Liver (tissue), 9 donors: ENCODE measurements around the gene TINAGL1. TPM values are rescaled to one million over a fixed set of nuclear protein-coding genes. Genes with fewer than 3 reads are reported as not detected.

Source experiments
- DNase-seq: peaks from one replicate; pipeline ENCODE4 v3.0.0-alpha.2; 2017; ENCODE audit warnings: low spot score
- H3K27ac ChIP-seq, 2 donors: one replicate each; pipeline ENCODE4 v1.7.0; 2013; ENCODE audit warnings: inconsistent platforms in 2 of 2, low read length in 2 of 2, control low read depth in 1 of 2, low read depth in 1 of 2, mild to moderate bottlenecking in 1 of 2
- H3K27me3 ChIP-seq, 4 donors: one replicate each; pipeline versions ENCODE4 v1.6.1 to v1.7.0; 2013; ENCODE audit warnings: low read length in 3 of 4, inconsistent platforms in 1 of 4, mild to moderate bottlenecking in 1 of 4, moderate library complexity in 1 of 4; ENCODE audit not compliant: control insufficient read depth in 4 of 4, insufficient read depth in 4 of 4
- H3K36me3 ChIP-seq, 4 donors: one replicate each; pipeline versions ENCODE4 v1.6.1 to v1.7.0; 2013; ENCODE audit warnings: low read length in 3 of 4, mild to moderate bottlenecking in 3 of 4, low read depth in 1 of 4, moderate library complexity in 1 of 4; ENCODE audit not compliant: control insufficient read depth in 4 of 4, insufficient read depth in 3 of 4
- H3K4me1 ChIP-seq, 4 donors: one replicate each; pipeline versions ENCODE4 v1.6.1 to v1.7.0; 2013; ENCODE audit warnings: low read length in 3 of 4, mild to moderate bottlenecking in 3 of 4, moderate library complexity in 1 of 4; ENCODE audit not compliant: control insufficient read depth in 4 of 4, insufficient read depth in 4 of 4
- H3K4me3 ChIP-seq, 3 donors: one replicate each; pipeline versions ENCODE4 v1.6.1 to v1.7.0; 2013; ENCODE audit warnings: low read length in 3 of 3, control low read depth in 1 of 3, low read depth in 1 of 3, mild to moderate bottlenecking in 1 of 3
- H3K9ac ChIP-seq, 2 donors: one replicate each; pipeline ENCODE4 v1.7.0; 2013; ENCODE audit warnings: low read length in 2 of 2, mild to moderate bottlenecking in 2 of 2, moderate library complexity in 2 of 2, control low read depth in 1 of 2, low read depth in 1 of 2
- H3K9me3 ChIP-seq, 4 donors: one replicate each; pipeline versions ENCODE4 v1.6.1 to v1.7.0; 2013; ENCODE audit warnings: low read length in 3 of 4; ENCODE audit not compliant: control insufficient read depth in 4 of 4
- ATF3 ChIP-seq: IDR thresholded peaks from 2 replicates; pipeline ENCODE4 v1.6.1; 2016; ENCODE audit warnings: antibody characterized with exemption
- CTCF ChIP-seq: fragments of 150-350 bp; IDR thresholded peaks from 2 replicates; pipeline ENCODE4 v1.5.1; 2017; ENCODE audit warnings: improper control_type of control experiment, low read depth, low read length; ENCODE audit not compliant: missing input control
- EGR1 ChIP-seq, 2 donors: IDR thresholded peaks; 2 replicates each; pipeline ENCODE4 v1.6.1; 2016 to 2018; ENCODE audit warnings: antibody characterized with exemption in 2 of 2, low read depth in 2 of 2
- FOXA1 ChIP-seq: IDR thresholded peaks from 2 replicates; pipeline ENCODE4 v1.6.1; 2016; ENCODE audit warnings: antibody characterized with exemption
- FOXA2 ChIP-seq: IDR thresholded peaks from 2 replicates; pipeline ENCODE4 v1.6.1; 2016; ENCODE audit warnings: antibody characterized with exemption
- GABPA ChIP-seq, 2 donors: IDR thresholded peaks in 1 of 2; conservative IDR thresholded peaks in 1 of 2; 2 replicates each; pipeline ENCODE4 v1.6.1; 2016; ENCODE audit warnings: antibody characterized with exemption in 2 of 2, mild to moderate bottlenecking in 1 of 2, moderate library complexity in 1 of 2
- HNF4A ChIP-seq, 2 donors: conservative IDR thresholded peaks; 2 replicates each; pipeline ENCODE4 v1.6.1; 2016; ENCODE audit warnings: antibody characterized with exemption in 2 of 2, mild to moderate bottlenecking in 2 of 2
- HNF4G ChIP-seq: IDR thresholded peaks from 2 replicates; pipeline ENCODE4 v1.6.1; 2016; ENCODE audit warnings: antibody characterized with exemption
- MAX ChIP-seq: IDR thresholded peaks from 2 replicates; pipeline ENCODE4 v1.6.1; 2016; ENCODE audit warnings: antibody characterized with exemption
- NR2F2 ChIP-seq: IDR thresholded peaks from 2 replicates; pipeline ENCODE4 v1.6.1; 2016; ENCODE audit warnings: antibody characterized with exemption
- RAD21 ChIP-seq, 2 donors: IDR thresholded peaks; 2 replicates each; pipeline ENCODE4 v1.6.1; 2016; ENCODE audit warnings: antibody characterized with exemption in 2 of 2, mild to moderate bottlenecking in 2 of 2
- REST ChIP-seq: IDR thresholded peaks from 2 replicates; pipeline ENCODE4 v1.6.1; 2016; ENCODE audit warnings: antibody characterized with exemption, mild to moderate bottlenecking
- RXRA ChIP-seq, 2 donors: IDR thresholded peaks; 2 replicates each; pipeline ENCODE4 v1.6.1; 2017 to 2018; ENCODE audit warnings: antibody characterized with exemption in 2 of 2, mild to moderate bottlenecking in 1 of 2
- SP1 ChIP-seq: IDR thresholded peaks from 2 replicates; pipeline ENCODE4 v1.6.1; 2018; ENCODE audit warnings: antibody characterized with exemption, mild to moderate bottlenecking
- TAF1 ChIP-seq: conservative IDR thresholded peaks from 2 replicates; pipeline ENCODE4 v1.6.1; 2016; ENCODE audit warnings: antibody characterized with exemption, mild to moderate bottlenecking
- YY1 ChIP-seq: IDR thresholded peaks from 2 replicates; pipeline ENCODE4 v1.6.1; 2016; ENCODE audit warnings: antibody characterized with exemption, mild to moderate bottlenecking
- ZBTB33 ChIP-seq: IDR thresholded peaks from 2 replicates; pipeline ENCODE4 v1.6.1; 2016; ENCODE audit warnings: antibody characterized with exemption
- WGBS: extraction: QIAGEN DNeasy Blood & Tissue Kit; methylation state at CpG from one replicate; pipeline ENCODE4 v1.1.7; 2013; 5-methylcytosine and 5-hydroxymethylcytosine counted together
- polyA plus RNA-seq, 2 donors: library from polyadenylated mRNA; stranded (reverse) in 1 of 2; unstranded in 1 of 2; fragments of 200-250 nt in 1 of 2; fragments of >200 nt in 1 of 2; fragmentation: Nextera tagmentation in 1 of 2; extraction: Ambion mirVana in 1 of 2; gene quantifications; one replicate each; pipeline versions ENCODE4 v1.2.1 to v1.2.3, GENCODE V29; 2013 to 2015
- total RNA-seq, 2 donors: library from RNA; depleted of rRNA; stranded (reverse); fragments of >200 nt; gene quantifications; one replicate each; pipeline ENCODE4 v1.2.3, GENCODE V29; 2014
- donor health status: healthy.
- donor health status: healthy.
- donor health status: healthy.
- donor health status: healthy.
- donor health status: healthy.

TINAGL1 gene
- total and polyA plus RNA-seq, 4 donors, result 8.7 to 52.9 (median 25.6) TPM

- Histone ChIP-seq H3K9me3 (no peaks in the 10 kb centered on the region), H3K4me1 (no peaks in the 10 kb centered on the region), H3K9ac (no peak overlapping the region), H3K27ac (no peak overlapping the region), H3K36me3 (peaks cover 17 to 58% (median 43%) of the 10 kb centered on the region in 4 donors), H3K27me3 (no peaks in the 10 kb centered on the region), H3K4me3 (no peak overlapping the region)
- no peak for DNase-seq
- WGBS, result 92% methylated on average over 3 of the region's 3 CpGs
- TF ChIP-seq ATF3 (no peak), EGR1 (IDR thresholded peaks at IDR 0.05; ENCODE audit: low read depth in 2 of 2) (no peak), GABPA (IDR thresholded peaks at IDR 0.05 in 1 of 2, conservative IDR thresholded peaks at IDR 0.05 in 1 of 2) (no peak), MAX (no peak), ZBTB33 (no peak), RXRA (IDR thresholded peaks at IDR 0.05) (no peak), SP1 (no peak), REST (no peak), NR2F2 (no peak), FOXA2 (no peak), RAD21 (IDR thresholded peaks at IDR 0.05) (no peak), HNF4A (conservative IDR thresholded peaks at IDR 0.05) (no peak), FOXA1 (no peak), YY1 (no peak), TAF1 (no peak), HNF4G (no peak)
Observed at GRCh38 chr1:31632649-31633048, 56.3 kb downstream of the TINAGL1 start.

- H3K4me1 ChIP-seq, result no peaks in the 10 kb centered on the region
- H3K36me3 ChIP-seq, result peaks cover 17 to 55% (median 42%) of the 10 kb centered on the region in 4 donors
- no peaks in the 10 kb centered on the region for H3K9me3 ChIP-seq
- H3K27ac ChIP-seq, result no peak overlapping the region
- TF ChIP-seq CTCF, result peak; percentile 31
- no peak for TF ChIP-seq ATF3
- peak in 1 of 2 donors; percentile 42 for TF ChIP-seq RAD21 (IDR thresholded peaks at IDR 0.05)
- no peak overlapping the region for H3K4me3 ChIP-seq
- WGBS, result 73% methylated on average over 4 of the region's 4 CpGs
- no peaks in the 10 kb centered on the region for H3K27me3 ChIP-seq
- no peak overlapping the region for H3K9ac ChIP-seq
- peak; percentile 45 for DNase-seq
Observed at GRCh38 chr1:31633117-31633516, 56.8 kb downstream of the TINAGL1 start.

Other genes with a start within 250 kb of the TINAGL1 start
- 10 to 100 TPM in 1 of 2 donors, 1 to 10 TPM in 1; 4.2 to 28.2 TPM for gene FABP3, start 203.4 kb upstream of the TINAGL1 start, total RNA-seq
- 1 to 10 TPM; 2.8 to 6.1 TPM for gene FABP3, start 203.4 kb upstream of the TINAGL1 start, polyA plus RNA-seq
- gene SERINC2, start 163.3 kb upstream of the TINAGL1 start, total RNA-seq, result 10 to 100 TPM in 1 of 2 donors, 1 to 10 TPM in 1; 4.9 to 27.8 TPM
- gene SERINC2, start 163.3 kb upstream of the TINAGL1 start, polyA plus RNA-seq, result 10 to 100 TPM; 49.6 to 66.4 TPM
- gene HCRTR1, start 41.2 kb downstream of the TINAGL1 start, total RNA-seq, result not detected
- gene HCRTR1, start 41.2 kb downstream of the TINAGL1 start, polyA plus RNA-seq, result under 1 TPM in 1 of 2 donors, not detected in 1; 0.06 TPM
- 10 to 100 TPM; 30.4 to 34.1 TPM for gene PEF1, start 68.4 kb downstream of the TINAGL1 start, total RNA-seq
- gene PEF1, start 68.4 kb downstream of the TINAGL1 start, polyA plus RNA-seq, result 10 to 100 TPM; 27.7 to 46.8 TPM
- 1 to 10 TPM; 3.0 to 3.8 TPM for gene COL16A1, start 127.5 kb downstream of the TINAGL1 start, total RNA-seq
- 1 to 10 TPM in 1 of 2 donors, under 1 TPM in 1; 0.43 to 1.7 TPM for gene COL16A1, start 127.5 kb downstream of the TINAGL1 start, polyA plus RNA-seq
- gene ADGRB2, start 187.8 kb downstream of the TINAGL1 start, total RNA-seq, result under 1 TPM; under 0.01 to 0.05 TPM
- under 1 TPM in 1 of 2 donors, not detected in 1; 0.05 TPM for gene ADGRB2, start 187.8 kb downstream of the TINAGL1 start, polyA plus RNA-seq
- gene SPOCD1, start 239.5 kb downstream of the TINAGL1 start, total RNA-seq, result under 1 TPM; under 0.01 to 0.19 TPM
- gene SPOCD1, start 239.5 kb downstream of the TINAGL1 start, polyA plus RNA-seq, result under 1 TPM in 1 of 2 donors, not detected in 1; 0.12 TPM